ENCODE data around the gene NFIX. TPM values are rescaled to one million over a fixed set of nuclear protein-coding genes. Genes with fewer than 3 reads are reported as not detected.

NFIX gene
- total and polyA plus RNA-seq, 7 donors = 22.2 to 347 (median 220) TPM

DNA sequence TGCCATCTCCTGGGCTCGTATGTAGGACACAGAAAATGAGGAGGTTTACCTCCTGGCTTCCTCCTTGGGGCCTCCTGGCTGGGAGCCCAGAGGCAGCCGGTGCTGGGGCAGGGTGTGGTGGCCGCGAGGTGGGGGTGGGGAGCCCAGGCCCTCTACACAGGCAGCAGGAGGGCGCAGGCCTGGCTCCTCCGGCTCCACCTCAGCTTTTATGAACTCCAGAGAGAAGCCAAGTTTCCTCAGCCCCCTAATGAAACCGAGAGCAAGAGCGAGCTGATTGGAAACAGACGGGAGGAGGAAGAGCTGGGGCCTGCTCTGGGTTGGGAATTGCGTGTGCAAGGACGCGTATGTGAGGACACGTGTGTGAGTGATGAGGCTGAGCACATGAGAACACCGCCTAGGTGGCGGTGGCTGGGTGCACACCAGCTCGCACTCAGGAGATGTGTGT, 84.3 kb downstream of the NFIX start:
- peaks cover 0 to 64% of the 10 kb centered on the region in 2 donors for H3K36me3 ChIP-seq (ENCODE audit: insufficient read depth in 1 of 2, low read depth in 1 of 2)
- H3K27ac ChIP-seq = peak overlapping the region; percentile 71
- DNase-seq (peak; percentile 70 to 78), ATAC-seq (peak in 3 of 4 donors; percentile 23 to 44 (median 25))
- no peak overlapping the region for H3K4me3 ChIP-seq
- intact Hi-C loops (cut with DNase I) = no loop called here
- no peak for TF ChIP-seq CTCF (IDR thresholded peaks at IDR 0.05)
- 43 to 52% (median 52%) methylated on average over 16 of the region's 16 CpGs for WGBS, 3 donors
- H3K27me3 ChIP-seq (ENCODE audit: insufficient read depth in 3 of 3, low read length in 2 of 3) = no peaks in the 10 kb centered on the region
- H3K4me1 ChIP-seq = peaks cover 57% of the 10 kb centered on the region
- H3K9me3 ChIP-seq = no peaks in the 10 kb centered on the region

DNA sequence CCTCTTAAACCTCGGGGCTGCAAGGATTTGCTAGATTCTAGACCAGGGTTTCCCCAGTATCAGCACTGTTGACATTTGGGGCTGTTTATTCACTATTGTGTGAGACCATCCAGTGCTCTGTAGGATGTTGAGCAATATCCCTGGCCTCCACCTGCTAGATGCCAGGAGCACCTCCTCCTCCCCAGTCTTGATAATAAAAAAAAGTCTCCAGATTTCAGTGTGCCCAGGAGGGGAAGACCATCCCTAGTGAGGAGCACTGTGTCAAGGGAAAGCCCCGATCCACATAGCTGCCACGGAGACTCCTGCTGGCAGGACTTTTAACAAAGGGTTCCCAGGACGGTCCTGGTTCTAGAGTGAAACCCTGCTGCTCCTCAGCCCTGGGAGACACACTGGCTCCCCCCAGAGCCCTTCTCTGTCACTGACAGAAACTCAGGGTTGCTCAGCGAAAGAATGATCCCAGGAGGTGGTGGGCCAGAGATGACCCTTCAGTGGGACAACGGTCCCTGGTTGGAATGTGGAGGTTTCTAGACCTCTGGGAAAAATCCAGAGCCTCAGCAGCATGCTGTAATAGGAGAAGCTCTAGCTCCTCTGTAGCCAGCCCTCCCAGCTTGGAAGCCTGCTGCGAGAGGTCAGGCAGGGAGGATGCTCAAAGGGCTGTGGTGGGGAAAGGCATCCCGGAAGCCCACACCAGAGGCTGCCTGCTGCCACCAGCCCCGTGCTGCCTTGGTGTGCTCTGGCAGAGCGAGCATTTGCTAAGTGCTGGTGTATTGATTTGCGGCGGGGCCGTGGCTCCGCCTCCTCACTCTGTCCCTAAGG, 87.1 kb downstream of the NFIX start:
- intact Hi-C loops (cut with DNase I) = no loop called here
- TF ChIP-seq CTCF (IDR thresholded peaks at IDR 0.05) = peak; percentile 21
- ATAC-seq = peak; percentile 55 to 69 (median 64)
- H3K27me3 ChIP-seq (ENCODE audit: insufficient read depth in 3 of 3, low read length in 2 of 3) = no peaks in the 10 kb centered on the region
- WGBS, 3 donors = 37 to 50% (median 41%) methylated on average over 14 of the region's 14 CpGs
- H3K36me3 ChIP-seq (ENCODE audit: insufficient read depth in 1 of 2, low read depth in 1 of 2) = peaks cover 0 to 68% of the 10 kb centered on the region in 2 donors
- no peak overlapping the region for H3K4me3 ChIP-seq
- H3K4me1 ChIP-seq = peaks cover 39% of the 10 kb centered on the region
- no peaks in the 10 kb centered on the region for H3K9me3 ChIP-seq
- no peak for DNase-seq
- peak overlapping the region; percentile 58 for H3K27ac ChIP-seq

- Histone ChIP-seq H3K4me1 (peaks cover 33% of the 10 kb centered on the region), H3K27me3 (ENCODE audit: insufficient read depth in 3 of 3, low read length in 2 of 3) (no peaks in the 10 kb centered on the region), H3K9me3 (no peaks in the 10 kb centered on the region), H3K4me3 (no peak overlapping the region), H3K36me3 (ENCODE audit: insufficient read depth in 1 of 2, low read depth in 1 of 2) (peaks cover 0 to 74% of the 10 kb centered on the region in 2 donors), H3K27ac (peak overlapping the region; percentile 58)
- 51 to 56% (median 53%) methylated on average over 7 of the region's 7 CpGs for WGBS, 3 donors
- no peak for TF ChIP-seq CTCF (IDR thresholded peaks at IDR 0.05)
- ATAC-seq (no peak), DNase-seq (no peak)
- intact Hi-C loops (cut with DNase I) = no loop called here
Observed at GRCh38 chr19:13083008-13083404, 87.7 kb downstream of the NFIX start.

DNA sequence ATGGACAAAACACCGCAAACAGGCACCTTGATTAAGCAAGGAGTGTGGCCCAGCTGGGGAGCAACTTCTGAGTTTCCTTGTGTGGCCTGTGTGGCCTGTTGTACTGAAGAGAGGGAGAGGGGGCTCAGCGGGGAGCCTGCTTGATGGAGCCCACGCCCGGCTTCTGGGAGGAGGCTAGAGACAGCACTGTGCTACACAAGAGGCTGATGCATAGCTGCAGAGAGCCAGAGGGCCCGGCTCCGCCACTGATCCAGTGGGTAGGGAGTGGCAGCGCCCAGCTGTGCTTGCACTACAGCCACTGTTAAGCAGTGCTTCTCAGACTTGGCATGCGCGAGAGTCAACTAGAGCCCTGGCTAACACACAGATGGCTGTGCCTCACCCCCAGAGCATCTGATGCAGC, 88.4 kb downstream of the NFIX start:
- intact Hi-C loops (cut with DNase I) = no loop called here
- 71 to 78% (median 77%) methylated on average over 9 of the region's 9 CpGs for WGBS, 3 donors
- Histone ChIP-seq H3K4me3 (no peak overlapping the region), H3K27ac (peak overlapping the region; percentile 58), H3K9me3 (no peaks in the 10 kb centered on the region), H3K27me3 (ENCODE audit: insufficient read depth in 3 of 3, low read length in 2 of 3) (no peaks in the 10 kb centered on the region), H3K4me1 (peaks cover 27% of the 10 kb centered on the region), H3K36me3 (ENCODE audit: insufficient read depth in 1 of 2, low read depth in 1 of 2) (peaks cover 0 to 77% of the 10 kb centered on the region in 2 donors)
- DNase-seq = no peak
- TF ChIP-seq CTCF (IDR thresholded peaks at IDR 0.05) = no peak
- ATAC-seq = no peak

All from psoas muscle (tissue), 8 donors.